Measurements from ENCODE around the gene KATNAL2. TPM values are rescaled to one million over a fixed set of nuclear protein-coding genes. Genes with fewer than 3 reads are reported as not detected.

Gene KATNAL2, protein sequence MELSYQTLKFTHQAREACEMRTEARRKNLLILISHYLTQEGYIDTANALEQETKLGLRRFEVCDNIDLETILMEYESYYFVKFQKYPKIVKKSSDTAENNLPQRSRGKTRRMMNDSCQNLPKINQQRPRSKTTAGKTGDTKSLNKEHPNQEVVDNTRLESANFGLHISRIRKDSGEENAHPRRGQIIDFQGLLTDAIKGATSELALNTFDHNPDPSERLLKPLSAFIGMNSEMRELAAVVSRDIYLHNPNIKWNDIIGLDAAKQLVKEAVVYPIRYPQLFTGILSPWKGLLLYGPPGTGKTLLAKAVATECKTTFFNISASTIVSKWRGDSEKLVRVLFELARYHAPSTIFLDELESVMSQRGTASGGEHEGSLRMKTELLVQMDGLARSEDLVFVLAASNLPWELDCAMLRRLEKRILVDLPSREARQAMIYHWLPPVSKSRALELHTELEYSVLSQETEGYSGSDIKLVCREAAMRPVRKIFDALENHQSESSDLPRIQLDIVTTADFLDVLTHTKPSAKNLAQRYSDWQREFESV
- 10.4 and 13.9 TPM in 2 replicates for total RNA-seq
- 5.8 TPM for polyA plus RNA-seq (2012)

DNA sequence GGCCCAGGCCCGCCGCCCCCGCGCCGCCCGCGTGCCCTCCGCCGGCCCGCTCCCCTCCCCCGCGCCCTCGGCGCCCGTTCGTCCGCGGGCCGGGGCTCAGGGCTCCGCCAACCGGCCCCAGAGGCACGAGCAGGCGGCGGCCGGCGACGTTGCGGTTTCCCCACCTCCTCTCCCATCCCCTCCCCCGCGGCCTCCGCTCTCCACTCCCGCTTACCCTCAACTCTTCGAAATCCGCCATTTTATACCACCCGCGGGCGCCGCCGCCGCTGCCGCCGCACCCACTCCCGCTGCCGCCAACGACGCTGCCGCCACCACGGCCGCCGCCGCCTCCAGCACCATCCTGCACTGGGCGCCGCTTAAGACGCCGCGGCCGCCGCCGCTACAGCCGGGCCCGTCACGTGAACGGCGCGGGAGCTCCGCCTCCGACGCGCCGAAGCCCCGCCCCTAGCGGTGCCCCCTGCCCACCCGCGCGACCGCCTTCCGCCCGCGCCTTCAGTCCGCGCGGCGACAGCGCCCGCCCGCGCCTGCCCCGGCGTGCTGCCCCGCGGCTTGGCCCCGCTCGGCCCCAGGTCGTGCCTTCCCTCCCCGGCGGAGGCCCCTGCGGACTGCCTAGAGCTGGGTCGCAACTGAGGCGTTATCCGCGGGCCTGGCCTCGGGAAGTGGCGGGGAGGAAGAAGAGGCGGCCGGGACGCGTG, at the start of gene KATNAL2, which contains the start of gene PIAS2:
KATNAL2 (plus strand) TSS at position 495 of the 695 bp plus-strand sequence. CDS start 29,271 bp downstream, outside the sequence.
PIAS2 (minus strand) TSS at position 400 of the 695 bp plus-strand sequence; CDS start at position 238, 162 bp downstream.
- peak; percentile 81 for DNase-seq (ENCODE audit: low read depth)

DNA sequence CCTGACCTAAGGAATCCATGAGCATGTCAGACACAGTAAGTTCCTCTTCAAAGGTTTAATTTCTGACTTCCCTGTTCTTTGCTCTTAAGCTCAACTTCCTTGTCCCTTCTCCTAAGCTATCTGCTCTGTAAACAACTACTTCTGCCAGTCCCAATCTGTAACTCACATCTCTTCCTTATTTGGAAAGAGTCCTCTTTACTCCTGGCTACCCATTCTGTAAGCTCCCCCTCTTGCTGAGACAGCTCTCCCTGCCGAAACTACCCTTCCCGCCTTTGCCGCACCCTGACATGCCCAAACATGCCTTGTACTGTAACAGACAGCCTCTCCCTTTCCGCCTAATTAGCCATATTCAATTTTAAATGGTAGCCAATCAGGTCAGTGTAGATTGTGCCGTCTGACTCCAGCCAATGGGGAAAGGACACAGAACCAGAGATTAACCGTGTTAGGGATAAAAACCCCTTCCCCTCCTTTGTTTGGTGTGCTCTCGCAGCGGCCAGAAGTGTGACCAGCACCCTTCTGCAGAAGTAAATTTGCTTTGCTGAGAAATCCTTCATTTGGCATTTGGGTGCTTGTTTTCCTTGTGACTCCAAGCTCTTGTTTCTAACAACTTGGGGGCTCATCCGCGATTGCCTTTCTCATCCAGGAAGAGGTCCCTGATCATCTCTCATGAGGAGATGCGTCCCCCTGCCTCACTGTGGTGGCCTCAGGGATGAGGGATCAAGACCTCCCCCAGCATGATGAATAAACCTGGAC, 49.1 kb upstream of the KATNAL2 start:
- no peak for DNase-seq (ENCODE audit: low read depth)

DNA sequence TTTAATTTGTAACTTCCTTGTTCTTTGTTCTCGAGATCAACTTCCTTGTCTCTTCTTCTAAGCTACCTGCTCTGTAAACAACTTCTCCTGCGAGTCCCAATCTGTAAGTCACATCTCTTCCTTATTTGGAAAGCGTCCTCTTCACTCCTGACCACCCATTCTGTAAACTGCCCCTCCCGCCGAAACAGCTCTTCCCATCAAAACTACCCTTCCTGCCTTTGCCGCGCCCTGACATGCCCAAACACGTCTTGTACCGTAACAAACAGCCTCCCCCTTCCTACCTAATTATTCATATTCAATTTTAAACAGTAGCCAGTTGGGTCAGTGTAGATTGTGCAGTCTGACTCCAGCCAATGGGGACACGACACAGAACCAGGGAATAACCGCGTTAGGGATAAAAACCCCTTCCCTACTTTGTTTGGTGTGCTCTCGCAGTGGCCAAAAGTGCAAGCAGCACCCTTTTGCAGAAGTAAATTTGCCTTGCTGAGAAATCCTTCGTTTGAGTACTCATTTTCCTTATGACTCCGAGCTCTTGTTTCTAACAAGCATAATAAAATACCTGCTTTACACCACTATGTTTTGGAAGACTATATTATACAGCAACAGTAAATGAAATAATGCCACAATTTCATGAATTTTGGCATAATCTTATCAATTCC, 39.9 kb upstream of the KATNAL2 start:
- no peak for DNase-seq (ENCODE audit: low read depth)

DNA sequence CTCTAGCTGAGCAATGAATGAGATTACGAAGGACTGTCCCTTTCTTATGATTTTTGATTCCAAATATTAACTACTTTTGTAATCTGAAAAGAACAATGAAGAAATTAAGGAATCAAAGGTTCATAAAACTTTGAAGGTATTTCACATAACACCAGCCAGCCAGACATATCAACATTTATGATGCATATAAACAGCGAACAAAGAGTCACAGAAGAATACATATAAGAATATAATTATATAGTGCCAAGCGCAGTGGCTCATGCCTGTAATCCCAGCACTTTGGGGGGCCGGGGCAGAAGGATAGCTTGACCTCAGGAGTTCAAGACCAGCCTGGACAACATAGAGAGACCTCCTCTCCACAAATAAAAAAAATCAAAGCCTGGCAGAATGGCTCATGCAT, 34.2 kb upstream of the KATNAL2 start:
- no peak for DNase-seq (ENCODE audit: low read depth)

DNA sequence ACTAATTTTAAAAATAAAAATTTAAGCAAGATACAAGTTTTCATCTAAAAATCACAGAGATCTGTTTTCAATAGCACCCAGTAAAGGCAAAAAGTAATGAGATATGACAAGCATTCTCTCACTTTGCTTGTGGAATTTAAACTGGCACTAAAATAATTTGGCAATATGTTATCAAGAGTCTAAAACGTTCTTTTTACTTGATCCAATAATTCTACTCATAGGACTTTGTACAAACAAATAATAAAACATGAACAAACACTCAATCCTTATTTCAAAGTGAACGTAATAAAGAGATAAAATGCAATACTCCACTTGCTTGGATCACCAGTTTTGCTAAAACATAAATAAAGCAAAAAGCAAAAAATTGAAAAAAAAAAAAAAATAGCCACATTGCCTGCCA, 30.5 kb upstream of the KATNAL2 start:
- no peak for DNase-seq (ENCODE audit: low read depth)

DNA sequence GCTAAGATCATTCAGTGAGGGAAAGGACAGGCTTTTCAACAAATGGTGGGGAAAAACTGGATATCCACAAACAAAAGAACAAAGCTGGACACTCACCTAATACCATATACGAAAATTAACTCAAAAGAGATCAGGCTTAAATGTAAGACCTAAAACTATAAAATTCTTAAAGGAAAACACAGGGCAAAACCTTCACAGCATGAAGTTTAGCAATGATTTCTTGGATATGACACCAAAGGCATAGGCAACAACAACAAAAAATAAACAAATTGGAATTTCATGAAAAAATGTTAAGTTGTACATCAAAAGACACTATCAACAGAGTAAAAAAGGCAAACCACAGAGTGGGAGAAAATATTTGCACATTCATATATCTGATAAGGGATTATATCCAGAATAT, 28.4 kb upstream of the KATNAL2 start:
- DNase-seq (ENCODE audit: low read depth), result no peak

DNA sequence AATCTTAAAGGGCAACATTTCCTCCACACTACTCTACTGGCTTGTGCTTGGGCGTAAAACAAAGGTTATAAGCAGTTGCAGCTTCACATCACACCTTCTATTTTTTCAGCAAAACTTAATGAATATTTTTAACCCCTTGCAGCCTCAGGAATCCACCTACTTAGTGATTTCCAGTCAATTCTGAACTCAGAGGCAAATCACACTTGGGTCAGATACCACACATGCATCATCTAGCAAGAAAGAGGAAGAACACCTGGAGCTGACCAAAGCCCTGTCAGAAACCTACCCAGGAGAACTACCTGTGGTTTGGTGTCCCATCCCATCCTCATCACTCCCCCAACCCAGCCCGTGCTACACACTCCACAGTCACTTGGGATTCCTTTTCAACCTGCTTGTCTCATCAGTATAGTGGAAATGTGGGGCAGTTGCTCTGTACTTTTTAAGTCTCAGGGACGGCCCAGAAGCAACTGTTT, 25.6 kb upstream of the KATNAL2 start:
- no peak for DNase-seq (ENCODE audit: low read depth)

DNA sequence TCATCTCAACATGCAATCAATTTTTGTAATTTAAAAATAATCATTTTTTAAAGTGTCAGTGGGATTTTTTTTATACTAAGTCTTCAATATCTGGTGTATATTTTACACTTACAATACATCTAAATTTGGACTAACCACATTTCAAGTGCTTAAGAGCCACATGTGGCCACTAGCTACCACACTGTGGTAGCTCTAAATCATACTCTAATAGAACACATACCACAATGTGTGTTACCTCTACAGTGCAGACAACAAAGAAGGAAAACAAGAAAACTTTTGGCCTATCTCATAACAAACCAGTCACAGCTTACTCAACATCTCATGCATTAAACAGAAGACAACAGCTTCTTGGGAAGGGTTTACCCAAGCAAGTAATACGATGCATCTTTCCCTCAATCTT, 24.6 kb upstream of the KATNAL2 start:
- peak; percentile 67 for DNase-seq (ENCODE audit: low read depth)

DNA sequence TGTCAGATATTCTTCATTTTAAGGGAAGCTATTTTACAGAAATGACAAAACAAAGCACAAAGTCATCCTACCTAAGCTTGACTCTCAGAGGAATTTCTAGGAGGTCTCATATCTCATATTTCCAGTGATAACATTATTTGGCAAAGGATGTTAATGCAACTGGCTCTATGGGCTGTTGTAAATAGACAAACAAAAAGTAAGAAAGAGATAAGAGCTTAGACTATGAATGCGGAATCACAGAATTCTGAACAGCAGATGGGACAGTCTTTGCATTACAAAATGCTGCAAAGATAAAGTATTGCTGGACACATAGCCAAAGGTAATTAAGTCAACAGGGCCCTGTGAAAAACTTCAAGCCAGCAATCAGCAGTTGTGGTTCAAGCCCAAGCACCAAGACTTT, 24.0 kb upstream of the KATNAL2 start:
- DNase-seq (ENCODE audit: low read depth), result no peak

DNA sequence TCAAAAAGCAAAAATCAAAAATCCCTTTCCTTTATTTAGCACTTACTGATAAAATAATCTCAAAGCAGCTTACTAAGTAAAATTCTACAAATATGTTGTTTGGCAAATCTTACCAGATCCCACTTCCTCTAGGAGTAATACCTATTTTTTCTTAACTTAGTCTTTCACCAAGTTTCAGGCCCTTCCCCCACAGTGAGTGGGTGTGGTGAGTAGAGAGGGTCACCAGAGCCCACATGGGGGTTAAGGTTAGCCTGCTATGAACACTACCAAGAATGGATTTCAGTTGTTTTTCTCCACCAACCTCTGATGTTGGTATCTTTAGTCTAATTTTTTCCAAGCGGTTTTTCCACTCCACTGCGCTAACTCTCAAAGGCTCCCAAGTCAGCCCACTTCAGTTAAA, 23.3 kb upstream of the KATNAL2 start:
- DNase-seq (ENCODE audit: low read depth), result no peak

DNA sequence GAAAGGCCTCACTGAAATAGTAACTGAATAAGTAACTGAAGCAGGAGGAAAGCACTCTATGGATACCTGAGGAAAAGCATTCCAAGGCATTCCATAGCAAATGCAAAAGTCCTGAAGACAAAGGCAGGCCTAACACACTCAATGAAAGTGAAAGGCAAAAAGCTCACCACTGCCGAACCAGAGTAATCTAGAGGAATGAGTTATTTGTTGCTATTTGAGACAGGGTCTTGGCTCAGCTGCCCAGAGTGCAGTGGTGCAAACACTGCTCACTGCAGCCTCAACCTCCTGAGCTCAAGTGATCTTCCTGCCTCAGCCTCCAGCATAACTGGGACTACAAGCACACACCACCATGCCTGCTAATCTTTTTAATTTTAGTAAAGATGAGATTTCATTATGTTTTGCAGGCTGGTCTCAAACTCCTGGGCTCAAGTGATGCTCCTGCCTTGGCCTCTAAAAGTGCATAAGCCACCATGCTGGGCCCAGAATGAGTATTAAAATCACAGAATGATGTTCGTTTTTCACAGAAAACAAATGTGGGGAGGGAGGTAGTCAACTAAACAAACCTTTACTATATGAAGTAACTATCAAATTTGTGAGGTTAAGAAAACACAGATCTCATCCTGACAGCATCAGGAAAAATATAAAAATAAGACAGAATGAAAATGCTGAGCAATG, 18.0 kb upstream of the KATNAL2 start:
- DNase-seq (ENCODE audit: low read depth), result no peak

DNA sequence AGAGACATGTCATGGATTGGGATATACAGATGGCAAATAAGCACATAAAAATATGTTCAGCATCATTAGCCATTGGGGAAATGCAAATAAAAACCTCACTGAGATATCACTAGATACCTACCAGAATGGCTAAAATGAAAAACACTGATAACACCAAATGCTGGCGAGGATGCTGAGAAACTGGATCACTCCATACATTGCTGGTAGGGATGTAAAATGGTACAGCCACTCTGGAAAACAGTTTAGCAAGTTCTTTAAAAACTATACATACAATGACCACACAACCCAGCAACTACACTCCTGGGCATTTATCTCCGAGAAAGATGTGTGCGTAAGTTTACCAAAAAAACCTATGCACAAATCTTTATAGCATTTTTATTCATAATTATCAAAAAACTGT, 14.0 kb upstream of the KATNAL2 start:
- DNase-seq (ENCODE audit: low read depth), result no peak

DNA sequence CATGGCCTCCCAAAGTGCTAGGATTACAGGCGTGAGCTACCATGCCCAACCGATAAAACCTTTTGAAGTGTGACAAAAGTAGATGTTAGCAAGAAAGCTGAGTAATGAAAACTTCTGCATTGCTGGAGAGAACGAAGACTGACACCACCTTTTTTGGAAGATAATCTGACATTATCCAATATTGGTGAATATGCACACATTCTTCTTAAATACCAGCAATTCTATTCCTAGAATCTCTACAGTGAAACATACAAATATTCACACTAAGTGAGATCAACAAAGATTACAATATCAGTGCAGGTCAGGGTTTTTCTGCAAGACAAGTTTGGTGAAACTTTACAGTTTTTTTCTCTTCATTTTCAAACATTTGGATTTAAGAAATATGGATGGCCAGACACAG, 7.9 kb upstream of the KATNAL2 start:
- DNase-seq (ENCODE audit: low read depth), result no peak

DNA sequence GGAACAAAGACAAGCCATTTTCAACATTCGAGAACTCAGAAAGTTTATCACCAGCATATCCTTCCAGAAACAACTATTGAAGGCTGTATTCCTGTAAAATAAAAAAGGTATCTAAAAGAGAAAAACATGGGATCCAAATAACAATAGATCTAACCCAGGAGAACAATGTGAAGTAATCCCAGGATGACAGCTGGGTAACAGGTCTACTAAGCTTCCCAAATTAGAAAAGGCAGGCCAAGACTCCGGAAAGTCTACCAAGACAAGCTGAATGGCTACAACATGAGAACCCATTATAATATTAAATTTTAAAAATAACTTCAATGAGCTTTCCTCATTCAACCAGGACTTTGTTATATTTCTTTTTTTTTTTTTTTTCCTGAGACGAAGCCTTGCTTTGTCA, 6.5 kb upstream of the KATNAL2 start:
- DNase-seq (ENCODE audit: low read depth), result peak; percentile 66

DNA sequence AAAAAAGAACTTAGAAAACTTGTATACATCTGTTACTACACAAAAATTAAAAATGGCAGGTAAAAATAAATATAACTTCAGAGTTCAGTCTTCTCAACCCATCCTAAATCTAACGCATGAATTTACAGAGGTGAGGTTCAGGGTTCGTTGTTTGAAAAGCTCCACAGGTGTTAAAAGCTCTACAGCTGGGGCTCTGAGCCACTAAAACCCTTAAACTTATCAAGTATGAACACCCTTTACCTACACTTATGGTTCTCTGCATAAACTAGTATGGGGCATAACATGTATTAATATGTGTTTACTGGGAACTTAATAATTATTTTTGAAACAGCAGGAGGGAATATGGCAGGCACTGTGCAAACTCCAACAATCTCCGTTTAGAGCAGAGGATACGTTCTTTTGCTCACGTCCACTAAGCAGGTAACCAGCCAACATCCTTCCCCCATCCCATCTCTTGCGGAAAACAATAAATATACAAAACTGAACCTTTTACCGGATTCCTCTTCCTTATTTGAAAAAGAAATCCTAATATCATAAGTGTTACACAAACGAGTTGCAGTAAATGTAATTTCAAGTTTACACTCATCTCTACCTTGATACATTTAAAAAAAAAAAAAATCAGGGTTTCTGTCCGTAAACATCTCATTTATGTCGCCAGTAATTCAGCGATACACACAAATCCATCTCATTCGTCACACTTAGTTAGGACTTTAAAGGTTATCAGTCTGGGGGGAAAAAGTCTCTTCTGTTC, 1.4 kb upstream of the KATNAL2 start:
- DNase-seq (ENCODE audit: low read depth), result no peak

DNA sequence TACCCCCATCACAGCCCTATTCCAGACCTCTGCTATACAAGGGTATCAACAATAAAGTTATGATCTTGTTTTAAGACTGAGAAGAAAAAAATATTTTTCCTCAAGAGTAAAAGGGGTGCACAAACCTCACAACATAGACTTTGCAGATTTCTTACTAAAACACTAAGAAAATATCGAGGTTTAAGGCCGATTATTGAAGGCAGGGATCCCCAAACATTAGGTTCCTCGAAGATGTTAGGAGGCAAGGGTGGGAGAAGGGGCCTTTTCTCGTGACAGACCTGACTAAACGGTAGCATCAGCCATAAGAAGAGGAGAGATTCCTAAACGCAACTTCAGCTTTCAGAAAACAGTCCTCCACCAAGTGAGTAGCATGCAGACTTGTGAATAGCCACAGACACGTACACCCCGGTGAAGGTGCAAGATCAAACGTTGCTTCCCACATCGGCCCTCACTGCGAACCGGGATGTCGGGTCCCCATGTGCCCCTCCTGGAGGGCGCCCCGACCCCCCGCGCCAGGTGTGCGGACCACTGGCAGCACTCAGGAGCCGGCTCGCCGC, 773 bp upstream of the KATNAL2 start:
- DNase-seq (ENCODE audit: low read depth), result peak; percentile 37

DNA sequence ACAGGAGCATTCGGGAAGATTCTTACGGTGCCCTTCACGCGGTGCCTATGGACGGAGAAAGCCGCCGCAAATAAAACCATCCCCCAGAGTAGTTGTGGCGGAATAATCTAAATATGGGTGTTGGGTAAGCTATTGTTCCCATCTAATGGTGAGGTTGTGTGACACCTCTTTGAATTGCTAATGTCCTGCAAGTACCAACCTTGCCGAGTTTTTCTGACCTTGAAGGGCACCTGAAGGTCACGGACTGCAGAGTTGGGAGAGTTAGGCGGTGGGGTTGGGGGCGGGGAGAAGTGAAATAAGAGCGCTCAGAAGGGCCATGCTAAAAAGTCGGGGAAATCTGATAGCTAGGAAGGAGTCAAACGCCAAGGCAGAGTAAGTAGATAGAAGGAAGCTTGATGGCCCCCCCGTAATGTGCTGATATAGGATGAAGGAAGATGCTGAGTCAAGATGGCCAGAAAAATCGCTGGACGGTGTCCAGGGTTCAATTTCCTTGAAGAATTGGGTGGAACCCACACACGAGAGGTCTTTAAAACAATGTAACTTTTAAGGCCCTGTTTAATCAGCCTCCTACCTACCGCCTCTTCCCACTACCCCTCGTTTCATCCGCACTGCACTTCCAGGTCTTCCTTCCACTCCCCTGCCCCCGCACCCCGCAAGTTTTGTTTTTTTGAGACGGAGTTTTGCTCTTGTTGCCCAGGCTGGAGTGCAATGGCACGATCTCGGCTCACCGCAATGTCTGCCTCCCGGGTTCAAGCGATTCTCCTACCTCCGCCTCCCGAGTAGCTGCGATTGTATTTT, 600 bp downstream of the KATNAL2 start:
- DNase-seq (ENCODE audit: low read depth), result peak; percentile 70

DNA sequence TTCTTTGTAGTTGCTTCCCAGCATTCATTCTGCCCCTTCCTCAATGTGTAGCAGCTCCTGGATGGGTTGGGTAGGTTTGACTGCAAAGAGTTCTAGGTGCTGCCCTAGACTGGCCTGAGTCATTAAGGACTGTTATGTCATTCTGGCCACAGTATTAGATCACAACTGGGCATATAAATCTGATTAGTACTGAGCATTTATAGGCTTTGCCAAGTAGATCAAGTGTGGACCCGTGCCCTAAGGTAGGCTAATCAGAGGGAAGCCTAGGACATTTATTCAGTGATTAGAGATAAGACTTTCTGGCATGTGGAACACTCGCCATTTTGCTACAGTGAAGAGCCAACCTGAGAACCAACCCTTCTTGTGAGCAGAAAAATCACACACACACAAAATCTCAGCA, 2.7 kb downstream of the KATNAL2 start:
- DNase-seq (ENCODE audit: low read depth), result no peak
